ENCODE data around the gene NXPE3.

DNA sequence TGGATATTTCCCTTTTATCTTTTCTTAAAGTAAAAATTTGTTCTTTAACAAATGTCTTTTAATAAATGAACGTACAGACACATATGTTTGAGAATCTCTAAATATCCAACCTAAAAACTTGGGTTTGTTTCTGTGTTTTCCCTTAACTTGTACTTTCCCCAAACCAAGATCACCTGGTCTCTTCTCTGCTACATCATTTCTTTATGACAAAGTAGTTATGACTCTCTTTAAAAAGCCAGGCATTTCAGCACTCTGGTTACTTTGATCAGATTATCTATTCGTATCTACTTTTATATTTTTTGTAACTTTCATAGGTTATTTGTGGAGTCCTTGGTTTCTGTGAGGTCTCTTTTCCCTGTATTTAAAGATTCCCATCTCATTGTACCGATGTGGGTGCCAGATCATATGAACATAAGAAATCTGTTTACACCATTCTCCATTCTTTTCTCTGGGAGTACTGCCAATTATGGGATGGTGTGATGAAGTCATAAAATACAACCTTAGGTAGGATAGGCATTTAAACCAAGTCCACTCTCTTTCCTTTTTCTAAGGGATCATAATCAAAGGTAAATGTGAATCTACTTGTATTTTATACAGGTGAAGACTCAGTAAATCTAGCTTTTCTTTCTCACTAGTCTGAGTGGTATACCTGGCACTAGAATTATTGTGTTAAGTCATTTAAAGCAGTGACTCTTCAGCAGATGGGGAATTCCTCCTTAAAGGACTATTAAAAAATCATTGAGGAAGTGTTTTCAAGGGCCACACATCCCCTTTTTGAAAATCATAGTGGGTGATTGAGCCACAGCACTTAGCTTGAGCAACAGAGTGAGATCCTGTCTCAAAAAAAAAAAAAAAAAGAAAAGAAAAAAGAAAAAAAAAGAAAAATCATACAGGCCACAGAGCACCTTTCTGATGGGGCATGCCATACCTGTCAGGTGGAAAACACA, 57.9 kb downstream of the NXPE3 start:
- TF ChIP-seq, protein P1, sequence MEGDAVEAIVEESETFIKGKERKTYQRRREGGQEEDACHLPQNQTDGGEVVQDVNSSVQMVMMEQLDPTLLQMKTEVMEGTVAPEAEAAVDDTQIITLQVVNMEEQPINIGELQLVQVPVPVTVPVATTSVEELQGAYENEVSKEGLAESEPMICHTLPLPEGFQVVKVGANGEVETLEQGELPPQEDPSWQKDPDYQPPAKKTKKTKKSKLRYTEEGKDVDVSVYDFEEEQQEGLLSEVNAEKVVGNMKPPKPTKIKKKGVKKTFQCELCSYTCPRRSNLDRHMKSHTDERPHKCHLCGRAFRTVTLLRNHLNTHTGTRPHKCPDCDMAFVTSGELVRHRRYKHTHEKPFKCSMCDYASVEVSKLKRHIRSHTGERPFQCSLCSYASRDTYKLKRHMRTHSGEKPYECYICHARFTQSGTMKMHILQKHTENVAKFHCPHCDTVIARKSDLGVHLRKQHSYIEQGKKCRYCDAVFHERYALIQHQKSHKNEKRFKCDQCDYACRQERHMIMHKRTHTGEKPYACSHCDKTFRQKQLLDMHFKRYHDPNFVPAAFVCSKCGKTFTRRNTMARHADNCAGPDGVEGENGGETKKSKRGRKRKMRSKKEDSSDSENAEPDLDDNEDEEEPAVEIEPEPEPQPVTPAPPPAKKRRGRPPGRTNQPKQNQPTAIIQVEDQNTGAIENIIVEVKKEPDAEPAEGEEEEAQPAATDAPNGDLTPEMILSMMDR (IDR thresholded peaks at IDR 0.05), result no peak
- TF ChIP-seq POLR2AphosphoS5 (IDR thresholded peaks at IDR 0.05), result no peak
